Measurements from ENCODE around the gene SMCO4.

DNA sequence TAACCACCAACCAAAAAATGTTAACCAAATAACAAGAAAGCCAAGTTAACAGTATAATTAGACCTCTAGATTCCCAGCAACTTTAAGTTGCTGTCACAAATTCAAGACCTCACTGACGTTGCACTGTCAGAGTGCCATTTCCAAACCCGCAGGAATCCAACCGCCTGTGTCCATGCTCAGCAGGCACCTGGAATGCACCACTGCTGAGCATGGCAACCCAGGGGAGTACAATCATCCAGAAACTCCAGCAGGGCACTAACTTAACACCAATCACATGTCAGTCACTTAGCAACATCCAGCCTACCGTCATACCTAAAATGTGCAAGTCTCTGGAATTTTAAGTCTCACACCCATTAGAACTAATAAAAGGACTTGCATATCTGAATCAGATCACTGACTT is 48.8 kb downstream of the SMCO4 start:
- TF ChIP-seq, protein P1, sequence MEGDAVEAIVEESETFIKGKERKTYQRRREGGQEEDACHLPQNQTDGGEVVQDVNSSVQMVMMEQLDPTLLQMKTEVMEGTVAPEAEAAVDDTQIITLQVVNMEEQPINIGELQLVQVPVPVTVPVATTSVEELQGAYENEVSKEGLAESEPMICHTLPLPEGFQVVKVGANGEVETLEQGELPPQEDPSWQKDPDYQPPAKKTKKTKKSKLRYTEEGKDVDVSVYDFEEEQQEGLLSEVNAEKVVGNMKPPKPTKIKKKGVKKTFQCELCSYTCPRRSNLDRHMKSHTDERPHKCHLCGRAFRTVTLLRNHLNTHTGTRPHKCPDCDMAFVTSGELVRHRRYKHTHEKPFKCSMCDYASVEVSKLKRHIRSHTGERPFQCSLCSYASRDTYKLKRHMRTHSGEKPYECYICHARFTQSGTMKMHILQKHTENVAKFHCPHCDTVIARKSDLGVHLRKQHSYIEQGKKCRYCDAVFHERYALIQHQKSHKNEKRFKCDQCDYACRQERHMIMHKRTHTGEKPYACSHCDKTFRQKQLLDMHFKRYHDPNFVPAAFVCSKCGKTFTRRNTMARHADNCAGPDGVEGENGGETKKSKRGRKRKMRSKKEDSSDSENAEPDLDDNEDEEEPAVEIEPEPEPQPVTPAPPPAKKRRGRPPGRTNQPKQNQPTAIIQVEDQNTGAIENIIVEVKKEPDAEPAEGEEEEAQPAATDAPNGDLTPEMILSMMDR (IDR thresholded peaks at IDR 0.05) = no peak
- TF ChIP-seq EP300 (IDR thresholded peaks at IDR 0.05) (no peak), POLR2A (IDR thresholded peaks at IDR 0.05) (no peak)

Measured in sigmoid colon (tissue), 4 donors.